IMR-90 (cell line): Measurements from ENCODE around the gene B4GALNT2. TPM values are rescaled to one million over a fixed set of nuclear protein-coding genes. Genes with fewer than 3 reads are reported as not detected.

Source experiments
- ATAC-seq: fragments of 200-7000 bp; cut with Tn5 transposase; 2 replicates; pipeline ENCODE4 v1.9.1; 2020; ENCODE audit warnings: low read depth, mild to moderate bottlenecking, moderate library complexity
- Bru-seq: library from RNA; stranded (reverse); fragments of 400-500 nt; gene quantifications from one replicate; lab custom pipeline; 2021; lab: Mats Ljungman, UMichigan
- BruChase-seq, 2 experiments: library from RNA; stranded (reverse); fragments of 400-500 nt; gene quantifications; one replicate each; lab custom pipeline; 2021; lab: Mats Ljungman, UMichigan
- BruUV-seq: library from RNA; stranded (reverse); fragments of 400-500 nt; replicated peaks from 2 replicates; lab custom pipeline; 2021; lab: Mats Ljungman, UMichigan
- CTCF ChIA-PET: fragments of 300-600 bp; formaldehyde crosslinking; extraction: SDS; loops from one replicate; lab custom pipeline; 2021; ENCODE audit warnings: antibody characterized with exemption; lab: Yijun Ruan, JAX
- POLR2A ChIA-PET: fragments of 300-600 bp; sonication (Branson Sonifier 250); formaldehyde crosslinking; loops from one replicate; lab custom pipeline; 2022; ENCODE audit warnings: antibody characterized with exemption; ENCODE audit not compliant: unreplicated experiment; lab: Charles Lee
- DNase-seq: peaks from one replicate; pipeline ENCODE4 v3.0.0; 2013
- H2AFZ ChIP-seq: replicated peaks from 2 replicates; pipeline ENCODE3; 2013; ENCODE audit warnings: low read length, mild to moderate bottlenecking; ENCODE audit not compliant: poor library complexity
- H2AK5ac ChIP-seq: 2 replicates; pipeline ENCODE4 v1.6.1; 2013; ENCODE audit warnings: low read depth, low read length, inconsistent platforms
- H2AK9ac ChIP-seq: replicated peaks from 2 replicates; pipeline ENCODE3; 2013; ENCODE audit warnings: mild to moderate bottlenecking, low read depth, low read length, moderate library complexity; ENCODE audit not compliant: poor library complexity
- H2BK120ac ChIP-seq: 2 replicates; pipeline ENCODE4 v1.6.1; 2013; ENCODE audit warnings: low read depth, low read length, inconsistent platforms
- H2BK15ac ChIP-seq: 3 replicates; pipeline ENCODE4 v1.6.1; 2013; ENCODE audit warnings: low read depth, low read length, inconsistent platforms
- H2BK20ac ChIP-seq: 2 replicates; pipeline ENCODE4 v1.6.1; 2013; ENCODE audit warnings: low read depth, mild to moderate bottlenecking, inconsistent platforms, low read length, moderate library complexity
- H2BK5ac ChIP-seq: 2 replicates; pipeline ENCODE4 v1.6.1; 2013; ENCODE audit warnings: mild to moderate bottlenecking, low read depth, low read length, inconsistent platforms; ENCODE audit not compliant: poor library complexity, severe bottlenecking
- H3K14ac ChIP-seq: replicated peaks from 2 replicates; pipeline ENCODE4 v1.6.1; 2013; ENCODE audit warnings: low read depth, low read length, inconsistent platforms
- H3K18ac ChIP-seq: 2 replicates; pipeline ENCODE4 v1.6.1; 2013; ENCODE audit warnings: low read depth, low read length, control low read depth
- H3K23ac ChIP-seq: 2 replicates; pipeline ENCODE4 v1.6.1; 2013; ENCODE audit warnings: low read depth, low read length, inconsistent platforms
- H3K27ac ChIP-seq: 2 replicates; pipeline ENCODE4 v1.5.1; 2013; ENCODE audit warnings: mild to moderate bottlenecking, control low read depth, low read length; ENCODE audit not compliant: insufficient read depth
- H3K27me3 ChIP-seq: 2 replicates; pipeline ENCODE4 v1.6.1; 2013; ENCODE audit warnings: low read length; ENCODE audit not compliant: control insufficient read depth, insufficient read depth
- H3K36me3 ChIP-seq: 2 replicates; pipeline ENCODE4 v1.6.1; 2013; ENCODE audit warnings: low read length, mixed read lengths; ENCODE audit not compliant: control insufficient read depth, insufficient read depth
- H3K4ac ChIP-seq: 2 replicates; pipeline ENCODE4 v1.6.1; 2013; ENCODE audit warnings: low read depth, low read length, inconsistent platforms
- H3K4me1 ChIP-seq: 2 replicates; pipeline ENCODE4 v1.6.1; 2013; ENCODE audit warnings: low read length, mixed read lengths; ENCODE audit not compliant: control insufficient read depth, insufficient read depth
- H3K4me2 ChIP-seq: 2 replicates; pipeline ENCODE4 v1.6.1; 2013; ENCODE audit warnings: low read depth, mild to moderate bottlenecking, control low read depth, low read length, moderate library complexity
- H3K4me3 ChIP-seq: 2 replicates; pipeline ENCODE4 v1.5.1; 2013; ENCODE audit warnings: low read depth, mild to moderate bottlenecking, control low read depth, low read length, moderate library complexity; ENCODE audit not compliant: insufficient read depth
- H3K56ac ChIP-seq: 2 replicates; pipeline ENCODE4 v1.6.1; 2013; ENCODE audit warnings: low read length, inconsistent platforms; ENCODE audit not compliant: insufficient read depth; ENCODE audit errors: extremely low read depth
- H3K79me1 ChIP-seq, 2 experiments: 2 replicates each; pipeline ENCODE4 v1.6.1; 2013; ENCODE audit warnings: low read length in 2 of 2, inconsistent platforms in 1 of 2, low read depth in 1 of 2
- H3K9ac ChIP-seq: 2 replicates; pipeline ENCODE4 v1.6.1; 2013; ENCODE audit warnings: low read depth, low read length, control low read depth
- H3K9me1 ChIP-seq: 2 replicates; pipeline ENCODE4 v1.6.1; 2013; ENCODE audit warnings: low read length, inconsistent platforms; ENCODE audit not compliant: insufficient read depth
- H3K9me3 ChIP-seq: 2 replicates; pipeline ENCODE4 v1.6.1; 2013; ENCODE audit warnings: low read length; ENCODE audit not compliant: control insufficient read depth, insufficient read depth
- H4K20me1 ChIP-seq: 2 replicates; pipeline ENCODE4 v1.6.1; 2013; ENCODE audit warnings: low read length, inconsistent platforms; ENCODE audit not compliant: insufficient read depth
- H4K5ac ChIP-seq: 2 replicates; pipeline ENCODE4 v1.6.1; 2013; ENCODE audit warnings: mild to moderate bottlenecking, low read depth, low read length, control low read depth
- H4K8ac ChIP-seq, 2 experiments: 2 replicates each; pipeline ENCODE4 v1.6.1; 2013; ENCODE audit warnings: low read depth in 2 of 2, low read length in 2 of 2, control low read depth in 1 of 2, inconsistent platforms in 1 of 2
- H4K91ac ChIP-seq: 2 replicates; pipeline ENCODE4 v1.6.1; 2013; ENCODE audit warnings: low read depth, low read length, inconsistent platforms; ENCODE audit not compliant: insufficient read depth
- CEBPB ChIP-seq: IDR thresholded peaks from 2 replicates; pipeline ENCODE4 v1.6.1; 2012; ENCODE audit warnings: low read depth, low read length, improper control_type of control experiment
- CHD1 ChIP-seq: IDR thresholded peaks from 2 replicates; pipeline ENCODE4 v1.6.1; 2012; ENCODE audit warnings: low read depth, low read length, improper control_type of control experiment
- CTCF ChIP-seq: conservative IDR thresholded peaks from 2 replicates; pipeline ENCODE4 v1.5.1; 2012; ENCODE audit warnings: mild to moderate bottlenecking, low read depth, low read length, improper control_type of control experiment
- FOS ChIP-seq: fragments of 150-350 bp; IDR thresholded peaks from 2 replicates; pipeline ENCODE4 v1.6.1; 2016; ENCODE audit warnings: low read depth, low read length
- MAFK ChIP-seq: IDR thresholded peaks from 2 replicates; pipeline ENCODE4 v1.6.1; 2012; ENCODE audit warnings: low read depth, low read length, improper control_type of control experiment
- MAZ ChIP-seq: IDR thresholded peaks from 2 replicates; pipeline ENCODE4 v1.6.1; 2012; ENCODE audit warnings: low read depth, mild to moderate bottlenecking, low read length, improper control_type of control experiment, moderate library complexity, borderline replicate concordance
- MXI1 ChIP-seq: IDR thresholded peaks from 2 replicates; pipeline ENCODE4 v1.6.1; 2012; ENCODE audit warnings: low read depth, mild to moderate bottlenecking, low read length, moderate library complexity, borderline replicate concordance
- NFE2L2 ChIP-seq: fragments of 150-350 bp; IDR thresholded peaks from 2 replicates; pipeline ENCODE4 v1.6.1; 2016; ENCODE audit warnings: low read depth, mild to moderate bottlenecking, low read length
- POLR2A ChIP-seq: IDR thresholded peaks from 2 replicates; pipeline ENCODE4 v1.6.1; 2012; ENCODE audit warnings: mild to moderate bottlenecking, low read depth, low read length
- RFX5 ChIP-seq: IDR thresholded peaks from 2 replicates; pipeline ENCODE4 v1.8.0; 2012; ENCODE audit warnings: low read depth, mild to moderate bottlenecking, low read length, moderate library complexity
- SMC3 ChIP-seq: fragments of 150-350 bp; IDR thresholded peaks from 2 replicates; pipeline ENCODE4 v1.6.1; 2016; ENCODE audit warnings: low read depth, mild to moderate bottlenecking, antibody characterized with exemption, low read length, moderate library complexity
- USF2 ChIP-seq: fragments of 150-350 bp; IDR thresholded peaks from 2 replicates; pipeline ENCODE4 v1.6.1; 2017; ENCODE audit warnings: mild to moderate bottlenecking, antibody characterized with exemption, low read length, low read depth
- WGBS, 2 experiments: methylation state at CpG; one replicate each; pipeline versions ENCODE4 v1.1.5 to v1.1.7; 2013; ENCODE audit warnings: missing lambda C conversion rate in 2 of 2; ENCODE audit not compliant: insufficient read length in 1 of 2; ENCODE audit errors: extremely low coverage in 2 of 2; 5-methylcytosine and 5-hydroxymethylcytosine counted together
- dilution Hi-C: fragments of 300-500 bp; cut with HindIII; formaldehyde crosslinking; loops from one replicate; pipeline ENCODE4 v1.14.3; 2018; ENCODE audit warnings: low sequenced_read_pairs; ENCODE audit not compliant: unreplicated experiment
- in situ Hi-C: fragments of 300-500 bp; cut with MboI; formaldehyde crosslinking; loops from 3 replicates; pipeline ENCODE4 v1.14.3; 2019; ENCODE audit warnings: low sequenced_read_pairs, inconsistent platforms, mixed read lengths
- intact Hi-C: fragments of 100-400 bp; cut with micrococcal nuclease; formaldehyde crosslinking; loops from 2 replicates; pipeline ENCODE4 v1.10.0; 2022
- long read RNA-seq: library from polyadenylated mRNA; unstranded; transcript quantifications from one replicate; pipeline ENCODE4 v2.0.0, GENCODE V29; 2021; ENCODE audit not compliant: unreplicated experiment
- polyA plus RNA-seq, 3 experiments: library from polyadenylated mRNA; depleted of rRNA; stranded (reverse); fragments of >200 nt; gene quantifications; 2 replicates each; pipeline ENCODE4 v1.2.3, GENCODE V29; 2012; ENCODE audit warnings: low replicate concordance in 1 of 3
- total RNA-seq: library from RNA; depleted of rRNA; stranded (reverse); fragments of >200 nt; gene quantifications from 2 replicates; pipeline ENCODE4 v1.2.3, GENCODE V29; 2012; rRNA removed

The B4GALNT2 gene
- under 0.01 TPM in 1 of 2 replicates, not detected in the other for total RNA-seq
- 0.06 TPM in 1 of 2 replicates, not detected in the other for polyA plus RNA-seq (2012; rRNA removed)
- not detected in 2 replicates for polyA plus RNA-seq (2012; cell fraction: cytosol; rRNA removed)
- polyA plus RNA-seq (2012; cell fraction: nucleus; rRNA removed; ENCODE audit: low replicate concordance): not detected in 2 replicates
- Bru-seq, nascent RNA: percentile 17 among the genes with signal in this experiment
- BruChase-seq, experiment 1, labeled RNA remaining after a 6-hour chase: percentile 17 among the genes with signal in this experiment
- BruChase-seq, experiment 2, labeled RNA remaining after a 2-hour chase: percentile 15 among the genes with signal in this experiment
- long read RNA-seq: 0 reads

GRCh38 chr17:49132699-49133364, at the start of gene B4GALNT2:
B4GALNT2 (plus strand) TSS chr17:49132769; CDS start chr17:49132793, 24 bp downstream.
- peak within 1 kb of the TSS; percentile 41 for H3K4me3 ChIP-seq
- dilution Hi-C loops: no loop called here
- in situ Hi-C loops: no loop called here
- 8% methylated on average over 41 of the region's 65 CpGs; no CpG with 5 or more reads in 1 of the 2 experiments for WGBS, 2 experiments
- no peak within 1 kb of the TSS; the same call in 2 of the 3 replicates for H2BK15ac ChIP-seq
- peak within 1 kb of the TSS; percentile 85 for H2AFZ ChIP-seq
- no peak within 1 kb of the TSS for H2BK20ac ChIP-seq
- no peak for TF ChIP-seq MAFK
- TF ChIP-seq RFX5: no peak
- TF ChIP-seq POLR2A: no peak
- TF ChIP-seq MXI1: no peak
- no peak for TF ChIP-seq NFE2L2
- no peak for TF ChIP-seq CTCF
- no peak for TF ChIP-seq FOS
- no peak for TF ChIP-seq CHD1
- TF ChIP-seq SMC3: no peak
- no peak for TF ChIP-seq USF2
- no peak for TF ChIP-seq CEBPB
- no peak for TF ChIP-seq MAZ
- POLR2A ChIA-PET: no interaction called here
- H4K5ac ChIP-seq: no peak within 1 kb of the TSS
- H3K4ac ChIP-seq: no peak within 1 kb of the TSS; the same call in 1 of the 2 replicates
- peak within 1 kb of the TSS; percentile 89 for H3K4me2 ChIP-seq
- H3K4me1 ChIP-seq: no peaks in the 10 kb centered on the region
- ATAC-seq (peak; percentile 77), DNase-seq (no peak)
- no peak within 1 kb of the TSS for H3K18ac ChIP-seq
- H2AK9ac ChIP-seq: peak within 1 kb of the TSS; percentile 55
- H4K20me1 ChIP-seq: no peaks in the 10 kb centered on the region
- H2AK5ac ChIP-seq: no peak within 1 kb of the TSS
- H3K9me1 ChIP-seq: 0 out of 2 replicates have a peak, but pooled peaks cover 3% of the 10 kb centered on the region
- H2BK120ac ChIP-seq: 0 out of 2 replicates have a peak within 1 kb of the TSS, but pooled peaks have one; percentile 8
- intact Hi-C loops: no loop called here
- no TSS peak for BruUV-seq
- peak within 1 kb of the TSS; percentile 3; the same call in 1 of the 2 replicates for H3K23ac ChIP-seq
- H2BK5ac ChIP-seq: no peak within 1 kb of the TSS
- CTCF ChIA-PET: no interaction called here
- no peaks in the 10 kb centered on the region for H3K36me3 ChIP-seq
- H3K56ac ChIP-seq: no peak within 1 kb of the TSS
- H3K14ac ChIP-seq: no peak within 1 kb of the TSS
- no peak within 1 kb of the TSS for H3K9ac ChIP-seq
- peaks cover 11% of the 10 kb centered on the region for H3K9me3 ChIP-seq
- H4K8ac ChIP-seq: no peak within 1 kb of the TSS
- H4K91ac ChIP-seq: no peak within 1 kb of the TSS
- no peaks in the 10 kb centered on the region for H3K79me1 ChIP-seq
- H3K27ac ChIP-seq: no peak within 1 kb of the TSS; the same call in 1 of the 2 replicates
- H3K27me3 ChIP-seq: peaks cover 17% of the 10 kb centered on the region
